HG03432 (cell line): ENCODE data around the gene FOSL1.

Experiments used
- ATAC-seq: cut with Tn5 transposase; IDR thresholded peaks from one replicate; pipeline ENCODE4 v1.9.1; 2021; ENCODE audit warnings: mild to moderate bottlenecking, moderate library complexity; ENCODE audit not compliant: unreplicated experiment

The FOSL1 gene

DNA sequence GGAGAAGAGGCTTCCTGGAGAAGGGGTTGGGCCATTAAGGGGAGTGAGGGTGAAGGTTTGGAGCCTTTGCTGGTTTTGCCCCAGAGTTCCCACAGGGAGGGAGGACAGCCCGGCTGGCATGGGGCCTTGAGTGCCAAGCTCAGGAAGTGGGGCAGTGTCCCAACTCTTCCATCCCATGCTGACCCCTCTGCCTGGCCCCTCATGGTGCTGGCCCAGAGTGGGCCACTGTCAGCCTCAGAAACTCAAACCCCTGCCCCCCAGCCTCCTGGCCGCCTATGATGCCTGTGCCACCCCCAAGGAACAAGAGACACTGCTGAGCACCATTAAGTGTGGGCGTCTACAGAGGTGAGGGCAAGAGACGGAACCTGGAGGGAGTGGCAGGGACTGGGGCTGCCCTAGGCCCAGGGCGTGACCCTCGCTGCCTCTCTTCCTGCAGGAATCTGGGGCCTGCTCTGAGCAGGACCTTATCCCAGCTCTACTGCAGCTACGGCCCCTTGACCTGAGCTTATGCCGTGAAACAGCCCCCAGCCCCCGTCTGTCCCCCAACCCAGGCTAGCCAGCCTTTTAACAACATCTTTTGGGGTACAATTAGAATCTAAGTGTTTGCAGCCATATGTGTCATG, 34.5 kb downstream of the FOSL1 start:
- ATAC-seq: no peak

GRCh38 chr11:65864706-65865471, 35.3 kb downstream of the FOSL1 start:
- ATAC-seq: no peak

GRCh38 chr11:65863889-65864705, 36.1 kb downstream of the FOSL1 start:
- ATAC-seq: no peak

- ATAC-seq: no peak
Measured at GRCh38 chr11:65862941-65863888, 37.0 kb downstream of the FOSL1 start.

DNA sequence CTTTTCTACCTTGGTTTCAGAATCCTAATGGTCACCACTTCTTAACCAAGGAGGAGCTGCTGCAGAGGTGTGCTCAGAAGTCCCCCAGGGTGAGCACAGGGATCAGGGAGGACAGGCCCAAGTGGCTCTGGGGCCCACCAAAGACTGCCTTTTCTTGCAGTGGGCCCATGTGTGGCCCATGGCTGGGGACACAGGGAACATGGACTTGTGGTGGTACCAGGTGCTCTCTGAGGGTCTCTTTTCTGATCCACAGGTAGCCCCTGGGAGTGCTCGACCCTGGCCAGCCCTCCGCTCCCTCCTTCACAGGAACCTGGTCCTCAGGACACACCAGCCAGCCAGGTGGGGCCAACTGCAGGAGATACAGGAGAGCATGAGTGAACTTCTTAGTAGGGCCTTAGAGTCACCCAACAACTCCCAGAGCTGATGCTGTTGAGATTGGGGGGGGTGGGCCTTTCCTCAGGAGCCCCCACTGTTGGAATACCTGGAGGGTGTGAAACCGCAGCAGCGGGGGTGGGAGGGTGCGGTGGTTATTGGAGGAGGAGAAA, 37.9 kb downstream of the FOSL1 start:
- no peak for ATAC-seq

DNA sequence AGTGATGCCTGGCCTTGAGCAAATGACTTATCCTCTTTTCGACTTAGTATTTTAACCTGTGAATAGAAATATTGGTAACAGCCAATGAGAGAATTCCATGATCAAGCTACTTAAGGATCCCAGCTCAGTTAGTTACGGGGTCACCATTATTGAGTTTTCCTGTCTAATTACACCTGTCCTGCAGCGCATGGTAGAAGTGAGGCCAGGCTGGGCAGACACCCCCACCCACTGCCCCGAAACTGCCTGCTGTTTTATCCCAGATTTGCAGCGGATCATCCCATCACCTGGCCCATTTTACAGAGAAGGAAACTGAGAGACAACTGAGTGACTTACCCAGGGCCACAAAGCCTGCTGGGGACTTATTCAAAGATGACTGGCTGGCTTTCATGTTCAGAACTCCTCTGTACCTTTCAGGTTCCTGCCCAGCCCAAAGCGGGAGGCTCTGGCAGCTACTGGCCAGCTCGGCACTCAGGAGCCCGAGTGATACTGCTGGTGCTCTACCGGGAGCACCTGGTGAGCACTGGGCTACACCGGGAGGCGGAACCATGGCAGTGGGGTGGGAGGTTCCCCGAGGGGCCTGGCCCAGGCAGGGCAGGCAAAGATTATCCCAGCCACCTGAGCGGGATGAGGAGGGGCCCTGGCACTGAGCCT, 38.5 kb downstream of the FOSL1 start:
- no peak for ATAC-seq

DNA sequence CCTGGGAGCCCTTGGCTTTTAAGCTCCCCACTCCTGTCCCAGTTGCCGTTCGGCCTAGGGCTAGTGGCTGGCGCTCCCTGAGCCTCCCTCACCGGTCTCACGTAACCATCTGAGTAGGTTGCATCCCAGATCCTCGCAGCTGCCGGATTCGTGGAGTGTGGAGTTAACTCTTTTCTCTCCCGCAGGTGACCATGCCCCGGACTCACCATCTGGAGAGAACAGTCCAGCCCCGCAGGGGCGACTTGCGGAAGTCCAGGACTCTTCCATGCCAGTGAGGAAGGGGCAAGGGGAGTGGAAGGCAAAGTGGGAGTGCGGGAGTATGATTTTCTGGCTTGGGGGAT, 39.1 kb downstream of the FOSL1 start:
- no peak for ATAC-seq

- peak; percentile 35 for ATAC-seq
Measured at GRCh38 chr11:65860278-65861164, 39.7 kb downstream of the FOSL1 start, which contains the start of gene MUS81. Gene MUS81, plus strand, starts transcription at chr11:65860433. Its CDS starts 321 bp downstream, at chr11:65860754.

DNA sequence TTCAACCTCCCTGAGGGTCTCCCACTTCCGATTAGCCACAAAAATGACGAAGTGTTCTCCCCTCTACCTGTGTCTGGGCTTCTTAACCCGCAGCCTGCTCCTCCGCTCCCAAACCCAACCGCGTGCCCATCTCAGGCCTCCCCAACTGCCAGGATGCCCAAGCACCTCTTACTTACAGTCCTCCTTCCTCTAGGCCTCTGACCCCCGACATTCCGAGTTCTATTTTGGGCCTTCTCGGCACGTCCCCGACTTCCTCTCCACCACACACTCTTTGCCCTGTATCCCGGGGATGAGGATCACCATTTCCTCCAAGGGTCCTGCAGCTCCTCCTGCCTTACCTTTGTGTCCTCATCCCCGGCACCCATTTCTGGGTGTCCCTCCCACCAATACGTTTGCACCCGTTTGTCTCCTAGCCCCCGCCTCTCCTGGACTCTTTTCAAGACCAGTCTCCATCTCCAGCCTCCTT, 40.3 kb downstream of the FOSL1 start:
- no peak for ATAC-seq

- peak; percentile 56 for ATAC-seq
Measured at GRCh38 chr11:65859095-65859811, 40.9 kb downstream of the FOSL1 start.

- no peak for ATAC-seq
Measured at GRCh38 chr11:65858681-65859087, 41.5 kb downstream of the FOSL1 start.

DNA sequence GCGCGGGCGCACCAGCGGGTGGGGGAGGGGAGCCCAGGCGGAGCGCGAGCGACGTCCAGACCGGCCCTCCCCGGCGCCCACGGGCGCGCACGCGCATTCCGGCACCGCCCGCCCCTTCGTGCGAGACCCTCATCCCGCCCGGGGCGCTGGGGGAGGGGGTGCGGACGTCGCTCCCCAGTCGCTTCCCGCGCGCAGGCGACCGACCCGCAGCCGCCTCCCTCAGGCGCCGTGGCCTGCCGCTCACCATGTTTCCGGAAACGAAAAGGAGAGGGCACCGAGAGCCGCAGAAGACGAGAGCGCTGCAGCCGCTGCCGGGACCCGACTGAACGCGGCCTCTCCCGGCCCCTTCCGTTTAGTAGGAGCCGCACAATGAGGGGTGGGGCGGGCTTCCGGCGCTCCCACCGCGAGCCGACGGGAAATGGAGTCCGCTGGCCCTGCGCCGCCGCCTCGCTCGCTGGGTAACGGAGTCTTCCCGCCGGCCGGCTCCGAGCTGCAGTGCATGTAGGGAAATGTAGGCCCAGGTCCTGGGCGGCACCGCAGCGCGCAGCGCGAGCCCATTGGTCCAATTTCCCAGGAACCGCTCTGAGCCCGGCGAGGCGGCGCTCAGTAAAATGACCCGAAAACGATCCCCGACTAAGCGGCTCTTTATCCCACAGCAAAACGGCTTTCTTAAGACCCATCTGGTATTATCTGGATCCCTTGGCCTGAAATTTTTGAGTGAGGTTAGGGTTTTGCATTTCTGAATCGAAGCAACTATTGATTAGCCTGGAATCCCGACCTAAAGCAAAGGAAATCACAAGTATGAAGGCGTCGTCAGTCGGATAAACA, 42.1 kb downstream of the FOSL1 start, which contains the start of gene CFL1:
Gene CFL1 (minus strand): TSS at position 328 of the 828 bp plus-strand sequence. CDS start 81 bp downstream, at position 247.
- peak; percentile 51 for ATAC-seq

- peak; percentile 4 for ATAC-seq
Measured at GRCh38 chr11:65857500-65857852, 42.7 kb downstream of the FOSL1 start.

DNA sequence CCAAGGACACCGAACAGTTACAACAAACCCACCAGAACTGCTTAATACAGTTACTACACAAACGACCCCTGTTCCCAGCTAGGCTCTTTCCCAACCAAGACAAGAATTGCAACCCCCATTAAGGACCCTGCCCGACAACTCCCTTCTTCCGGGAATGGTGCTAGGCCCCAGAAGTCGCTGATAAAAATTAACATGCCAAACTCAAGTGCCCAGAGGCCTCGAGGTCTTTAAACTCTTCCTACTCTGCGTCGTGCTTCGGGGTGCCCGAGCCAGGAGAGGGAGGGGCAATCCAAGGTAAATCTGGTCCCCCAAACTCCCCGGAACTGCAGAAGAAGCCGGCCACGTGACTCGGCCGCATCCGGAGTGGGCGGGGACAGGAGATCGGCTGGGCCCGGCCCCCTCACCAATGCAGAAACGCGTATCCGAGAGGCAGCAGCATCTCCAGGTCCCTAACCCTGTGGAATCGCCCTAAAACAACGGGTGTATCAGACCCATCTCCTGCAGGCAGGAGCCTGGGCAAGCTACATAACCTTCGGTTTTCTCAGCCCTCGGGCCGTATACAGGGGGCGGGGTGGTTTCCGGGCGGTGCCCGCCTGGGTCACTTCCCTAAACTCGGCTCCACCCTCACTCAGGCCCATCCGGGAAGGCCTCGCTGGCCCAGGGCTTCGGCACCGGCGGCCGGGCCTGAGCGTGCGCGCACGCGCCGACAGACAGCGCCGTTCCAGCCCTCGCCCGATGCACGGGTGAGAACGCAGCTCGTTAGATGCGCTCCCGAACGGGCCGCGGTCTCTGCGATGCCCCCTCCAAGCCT, 43.3 kb downstream of the FOSL1 start:
- peak; percentile 33 for ATAC-seq

- no peak for ATAC-seq
Measured at GRCh38 chr11:65855927-65856363, 44.2 kb downstream of the FOSL1 start.
